Neural progenitor cell (in vitro differentiated cells): Measurements from ENCODE around the gene AFF1. TPM values are rescaled to one million over a fixed set of nuclear protein-coding genes. Genes with fewer than 3 reads are reported as not detected.
A peak's percentile ranks its signal among the peaks of the same experiment; 100 is the strongest.

Source experiments
- DNase-seq: peaks from one replicate; pipeline ENCODE4 v3.0.0-alpha.2; 2016; ENCODE audit warnings: low spot score
- H2AFZ ChIP-seq: fragments of 200-600 bp; sonication (generic); replicated peaks from 2 replicates; pipeline ENCODE4 v1.6.1; 2016; ENCODE audit warnings: antibody characterized with exemption
- H3F3A ChIP-seq: fragments of 200-600 bp; sonication (generic); 2 replicates; pipeline ENCODE4 v1.6.1; 2016; ENCODE audit warnings: antibody characterized with exemption, low read depth
- H3K27ac ChIP-seq: fragments of 200-600 bp; sonication (generic); 2 replicates; pipeline ENCODE4 v1.5.1; 2016; ENCODE audit warnings: mild to moderate bottlenecking
- H3K27me3 ChIP-seq: fragments of 200-600 bp; sonication (generic); 2 replicates; pipeline ENCODE4 v1.6.1; 2016; ENCODE audit warnings: mild to moderate bottlenecking, moderate library complexity
- H3K36me3 ChIP-seq: fragments of 200-600 bp; sonication (generic); 2 replicates; pipeline ENCODE4 v1.5.1; 2016
- H3K4me1 ChIP-seq: fragments of 200-600 bp; sonication (generic); 2 replicates; pipeline ENCODE4 v1.6.1; 2016; ENCODE audit warnings: mixed run types
- H3K4me2 ChIP-seq: fragments of 200-600 bp; sonication (generic); 2 replicates; pipeline ENCODE4 v1.6.1; 2016
- H3K4me3 ChIP-seq: fragments of 200-600 bp; sonication (generic); 2 replicates; pipeline ENCODE4 v1.5.1; 2016
- H3K79me2 ChIP-seq: fragments of 200-600 bp; sonication (generic); 2 replicates; pipeline ENCODE4 v1.6.1; 2016; ENCODE audit warnings: low read depth
- H3K9ac ChIP-seq: fragments of 200-600 bp; sonication (generic); 2 replicates; pipeline ENCODE4 v1.6.1; 2016
- H3K9me3 ChIP-seq: fragments of 200-600 bp; sonication (generic); 2 replicates; pipeline ENCODE4 v1.5.1; 2016; ENCODE audit warnings: low read depth
- H4K20me1 ChIP-seq: fragments of 200-600 bp; sonication (generic); 2 replicates; pipeline ENCODE4 v1.6.1; 2016; ENCODE audit warnings: low read depth
- H3K27ac Mint-ChIP-seq: 3 replicates; pipeline ENCODE4 v1.8.0; 2021; ENCODE audit warnings: mixed read lengths
- H3K27me3 Mint-ChIP-seq: 2 replicates; pipeline ENCODE4 v1.8.0; 2022; ENCODE audit warnings: low read depth, mild to moderate bottlenecking, inconsistent platforms, moderate library complexity, mixed read lengths; ENCODE audit not compliant: insufficient read depth
- H3K36me3 Mint-ChIP-seq: 3 replicates; pipeline ENCODE4 v1.8.0; 2021; ENCODE audit warnings: mixed read lengths
- H3K4me1 Mint-ChIP-seq: 3 replicates; pipeline ENCODE4 v1.8.0; 2021; ENCODE audit warnings: mixed read lengths
- H3K4me3 Mint-ChIP-seq: 3 replicates; pipeline ENCODE4 v1.8.0; 2021; ENCODE audit warnings: mild to moderate bottlenecking, moderate library complexity, mixed read lengths
- H3K9me3 Mint-ChIP-seq: 3 replicates; pipeline ENCODE4 v1.8.0; 2020; ENCODE audit warnings: mixed read lengths
- CTCF ChIP-seq: fragments of 200-600 bp; sonication (generic); IDR thresholded peaks from 2 replicates; pipeline ENCODE4 v1.5.1; 2017; ENCODE audit warnings: antibody characterized with exemption, mild to moderate bottlenecking
- EZH2 ChIP-seq: fragments of 200-600 bp; sonication (generic); IDR thresholded peaks from 2 replicates; pipeline ENCODE4 v1.6.1; 2017; ENCODE audit warnings: antibody characterized with exemption, mild to moderate bottlenecking, moderate library complexity
- EZH2phosphoT487 ChIP-seq: fragments of 200-600 bp; sonication (generic); IDR thresholded peaks from 2 replicates; pipeline ENCODE4 v1.6.1; 2017; ENCODE audit warnings: antibody characterized with exemption
- total RNA-seq: library from RNA; depleted of rRNA; stranded (reverse); fragments of >200 nt; gene quantifications from 2 replicates; pipeline ENCODE4 v1.2.3, GENCODE V29; 2015; ENCODE audit warnings: low replicate concordance

The AFF1 gene
- total RNA-seq, 1 donor from 2014 or later, result 29.0 TPM

- DNase-seq, result peak; percentile 6
- H3K4me1 Mint-ChIP-seq, result peaks cover 35% of the 10 kb centered on the region
Observed at GRCh38 chr4:86950831-86951525, 16.2 kb downstream of the AFF1 start.

GRCh38 chr4:86955888-86956451 is 21.2 kb downstream of the AFF1 start:
- H3K9me3 Mint-ChIP-seq, result peaks cover 3% of the 10 kb centered on the region
- TF ChIP-seq EZH2phosphoT487, result no peak
- TF ChIP-seq CTCF, result no peak
- no peak for TF ChIP-seq EZH2
- DNase-seq, result no peak
- Histone ChIP-seq H3K79me2 (peaks cover 55% of the 10 kb centered on the region), H3K27ac (peak overlapping the region; percentile 53), H3K9ac (no peak overlapping the region), H4K20me1 (no peaks in the 10 kb centered on the region), H2AFZ (no peak overlapping the region), H3K4me2 (no peak overlapping the region), H3K4me1 (peaks cover 30% of the 10 kb centered on the region), H3K36me3 (peaks cover 6% of the 10 kb centered on the region), H3F3A (peaks cover 61% of the 10 kb centered on the region), H3K9me3 (no peaks in the 10 kb centered on the region), H3K4me3 (no peak overlapping the region), H3K27me3 (no peaks in the 10 kb centered on the region)
- H3K36me3 Mint-ChIP-seq, result no peaks in the 10 kb centered on the region
- H3K27ac Mint-ChIP-seq, result no peak overlapping the region
- H3K27me3 Mint-ChIP-seq, result no peaks in the 10 kb centered on the region
- H3K4me1 Mint-ChIP-seq, result peaks cover 29% of the 10 kb centered on the region
- H3K4me3 Mint-ChIP-seq, result no peak overlapping the region

More at GRCh38 chr4:86950831-86951525, 16.2 kb downstream of the AFF1 start:
- no peak overlapping the region for H3K27ac Mint-ChIP-seq
- no peaks in the 10 kb centered on the region for H3K27me3 ChIP-seq
- H4K20me1 ChIP-seq, result no peaks in the 10 kb centered on the region
- peaks cover 28% of the 10 kb centered on the region for H3F3A ChIP-seq
- H3K79me2 ChIP-seq, result peaks cover 66% of the 10 kb centered on the region
- no peaks in the 10 kb centered on the region for H3K36me3 Mint-ChIP-seq
- no peak overlapping the region for H2AFZ ChIP-seq
- no peak overlapping the region for H3K4me3 ChIP-seq
- H3K9ac ChIP-seq, result no peak overlapping the region
- H3K4me2 ChIP-seq, result peak overlapping the region; percentile 31
- H3K27ac ChIP-seq, result no peak overlapping the region
- no peak overlapping the region for H3K4me3 Mint-ChIP-seq
- no peaks in the 10 kb centered on the region for H3K9me3 Mint-ChIP-seq
- no peaks in the 10 kb centered on the region for H3K36me3 ChIP-seq
- no peaks in the 10 kb centered on the region for H3K9me3 ChIP-seq
- H3K4me1 ChIP-seq, result peaks cover 34% of the 10 kb centered on the region
- H3K27me3 Mint-ChIP-seq, result no peaks in the 10 kb centered on the region
- TF ChIP-seq EZH2phosphoT487 (no peak), EZH2 (no peak), CTCF (no peak)

- Histone ChIP-seq H3K4me3 (no peak overlapping the region), H4K20me1 (no peaks in the 10 kb centered on the region), H3K9me3 (no peaks in the 10 kb centered on the region), H3K79me2 (peaks cover 52% of the 10 kb centered on the region), H3F3A (peaks cover 69% of the 10 kb centered on the region), H3K27ac (peak overlapping the region; percentile 100), H3K4me2 (no peak overlapping the region), H3K36me3 (peaks cover 6% of the 10 kb centered on the region), H3K4me1 (peaks cover 38% of the 10 kb centered on the region), H2AFZ (no peak overlapping the region), H3K27me3 (no peaks in the 10 kb centered on the region), H3K9ac (no peak overlapping the region)
- Mint-ChIP-seq H3K4me1 (peaks cover 35% of the 10 kb centered on the region), H3K4me3 (no peak overlapping the region), H3K36me3 (no peaks in the 10 kb centered on the region), H3K9me3 (peaks cover 3% of the 10 kb centered on the region), H3K27ac (peak overlapping the region; percentile 40), H3K27me3 (peaks cover 4% of the 10 kb centered on the region)
- no peak for DNase-seq
- TF ChIP-seq EZH2 (no peak), CTCF (no peak), EZH2phosphoT487 (no peak)
Observed at GRCh38 chr4:86957215-86957614, 22.4 kb downstream of the AFF1 start.
